GM19238 (cell line): Measurements from ENCODE around the gene PSMC5.
A peak's percentile ranks its signal among the peaks of the same experiment; 100 is the strongest.

Experiments used
- DNase-seq: peaks from one replicate; pipeline ENCODE4 v3.0.0; 2011; ENCODE audit warnings: low spot score; ENCODE audit not compliant: insufficient read length

PSMC5 gene

GRCh38 chr17:63820963-63821561, 6.2 kb upstream of the PSMC5 start:
- no peak for DNase-seq

DNA sequence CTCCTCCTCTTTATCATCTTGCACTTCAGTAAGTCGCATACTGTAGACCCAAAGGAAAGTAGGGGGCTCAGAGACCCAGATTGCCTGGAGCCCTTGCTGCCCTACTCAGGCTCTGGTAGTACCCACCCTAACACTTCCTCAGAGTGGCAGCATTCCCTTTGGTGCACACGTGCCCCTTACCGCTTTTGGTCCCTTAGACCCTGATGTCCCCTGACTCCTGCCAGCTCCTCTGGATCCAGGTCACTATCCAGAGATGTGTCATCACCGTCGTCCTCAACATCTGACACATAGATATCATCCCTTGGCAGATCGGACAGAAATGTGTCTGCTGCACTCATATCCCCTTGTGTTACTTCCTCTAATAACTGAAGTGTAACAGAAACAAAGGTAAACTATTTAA, 5.4 kb upstream of the PSMC5 start:
- DNase-seq: no peak

DNA sequence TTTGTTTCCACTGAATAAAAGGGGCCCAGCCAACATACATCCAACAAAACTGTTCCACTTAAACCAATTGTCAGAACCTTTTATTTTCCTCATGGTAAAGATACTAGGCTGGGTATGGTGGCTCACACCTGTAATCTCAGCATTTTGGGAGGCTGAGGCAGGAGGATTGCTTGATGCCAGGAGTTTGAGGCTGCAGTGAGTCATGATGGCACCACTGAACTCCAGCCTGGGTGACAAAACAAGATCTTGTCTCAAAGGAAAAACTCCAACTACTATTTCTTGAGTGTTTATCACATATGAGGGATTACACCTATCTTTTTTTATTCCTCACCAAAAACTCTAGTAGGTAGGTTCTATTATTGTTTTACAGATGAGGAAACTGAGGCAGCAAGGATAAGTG, 4.7 kb upstream of the PSMC5 start:
- no peak for DNase-seq

GRCh38 chr17:63823659-63824331, 3.4 kb upstream of the PSMC5 start:
- no peak for DNase-seq

GRCh38 chr17:63824362-63824761, 2.9 kb upstream of the PSMC5 start:
- no peak for DNase-seq

DNA sequence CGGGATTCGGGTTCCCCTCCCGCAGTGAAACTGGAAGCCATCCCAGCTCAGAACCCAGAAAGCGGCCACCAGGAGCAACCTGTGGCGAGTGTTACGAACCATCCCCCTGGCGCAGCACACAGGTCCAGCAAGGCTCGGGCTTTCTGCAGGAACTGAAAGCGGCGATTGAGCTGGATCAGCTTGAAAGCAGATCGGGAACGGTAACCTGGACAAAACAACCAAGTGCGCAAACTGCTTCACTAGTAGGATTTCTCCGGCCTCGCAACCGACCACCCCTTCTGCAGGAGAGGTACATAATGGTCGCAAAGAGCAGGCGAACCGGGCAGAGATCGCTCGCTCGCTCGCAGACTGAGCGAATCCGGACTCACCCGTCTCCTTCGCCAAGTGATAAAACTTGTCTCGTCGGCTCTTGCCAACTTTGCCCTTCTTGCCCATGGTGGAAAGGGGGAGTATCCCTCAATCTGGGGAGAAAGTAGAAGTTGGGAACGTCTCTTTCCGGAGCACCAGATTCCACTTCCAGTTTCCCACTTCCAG, 696 bp upstream of the PSMC5 start:
- no peak for DNase-seq

DNA sequence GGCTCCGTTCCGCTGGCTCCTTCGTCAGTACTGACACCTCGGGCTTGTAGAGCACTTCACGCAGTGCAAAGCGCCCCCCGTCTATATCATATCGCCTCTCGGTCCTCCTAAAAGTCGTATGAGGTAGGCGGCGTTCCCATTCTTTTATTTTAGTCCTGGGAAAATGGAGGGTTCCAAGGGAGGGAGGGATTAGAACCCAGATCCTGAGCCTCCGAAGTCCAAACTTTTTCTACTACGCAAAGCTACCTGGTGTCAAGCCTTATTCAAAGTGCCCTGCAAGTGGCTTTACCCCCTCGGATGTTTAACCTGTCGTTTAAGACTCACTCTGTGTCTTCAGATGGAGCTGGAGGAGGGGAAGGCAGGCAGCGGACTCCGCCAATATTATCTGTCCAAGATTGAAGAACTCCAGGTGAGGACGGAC, 580 bp downstream of the PSMC5 start:
- DNase-seq: no peak

DNA sequence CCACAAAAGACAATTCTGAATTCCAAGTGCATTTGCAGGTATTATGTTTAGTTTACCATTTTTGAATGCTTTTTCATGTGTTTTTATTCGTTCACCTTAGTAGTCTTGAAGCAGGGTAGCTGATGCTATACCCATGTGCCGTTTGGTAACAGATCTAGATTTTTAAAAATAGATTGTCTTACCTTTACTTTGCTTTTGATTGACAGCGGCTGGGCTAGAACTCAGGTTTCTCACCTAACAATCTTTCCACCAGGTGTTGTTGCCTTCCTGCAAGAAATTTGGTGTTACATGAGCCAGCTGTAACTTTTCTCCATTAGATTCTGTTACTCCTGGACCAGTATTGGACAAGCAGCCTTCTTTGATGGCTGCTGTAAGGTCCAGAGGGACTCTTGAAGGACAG, 1.7 kb downstream of the PSMC5 start:
- no peak for DNase-seq

GRCh38 chr17:63830278-63830677, 3.0 kb downstream of the PSMC5 start:
- no peak for DNase-seq

DNA sequence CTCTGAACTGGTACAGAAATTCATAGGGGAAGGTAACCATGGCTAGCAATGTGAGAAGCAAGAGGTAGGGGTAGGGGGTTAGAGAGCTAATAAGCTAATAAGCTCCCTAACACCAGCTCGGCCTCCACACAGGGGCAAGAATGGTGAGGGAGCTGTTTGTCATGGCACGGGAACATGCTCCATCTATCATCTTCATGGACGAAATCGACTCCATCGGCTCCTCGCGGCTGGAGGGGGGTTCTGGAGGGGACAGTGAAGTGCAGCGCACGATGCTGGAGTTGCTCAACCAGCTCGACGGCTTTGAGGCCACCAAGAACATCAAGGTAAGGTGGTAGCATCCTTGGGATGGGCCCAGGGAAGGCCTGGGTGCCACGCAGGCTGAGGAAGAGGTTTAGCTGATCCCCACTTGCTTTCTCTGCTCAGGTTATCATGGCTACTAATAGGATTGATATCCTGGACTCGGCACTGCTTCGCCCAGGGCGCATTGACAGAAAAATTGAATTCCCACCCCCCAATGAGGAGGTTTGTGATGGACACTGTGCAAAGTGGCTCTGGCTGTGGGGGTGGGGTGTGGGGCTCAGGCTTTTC, 3.8 kb downstream of the PSMC5 start:
- no peak for DNase-seq

DNA sequence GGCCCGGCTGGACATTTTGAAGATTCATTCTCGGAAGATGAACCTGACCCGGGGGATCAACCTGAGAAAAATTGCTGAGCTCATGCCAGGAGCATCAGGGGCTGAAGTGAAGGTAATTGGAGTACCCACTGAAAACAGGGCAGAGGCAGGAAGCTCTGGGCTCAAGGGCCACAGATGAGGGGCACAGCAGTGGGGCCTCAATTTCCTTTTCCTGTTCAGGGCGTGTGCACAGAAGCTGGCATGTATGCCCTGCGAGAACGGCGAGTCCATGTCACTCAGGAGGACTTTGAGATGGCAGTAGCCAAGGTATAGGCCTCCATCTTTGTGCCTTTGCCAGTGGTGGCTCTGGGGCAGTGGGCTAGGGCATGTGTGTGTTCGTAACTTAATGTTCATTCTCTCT, 4.3 kb downstream of the PSMC5 start:
- DNase-seq: no peak

DNA sequence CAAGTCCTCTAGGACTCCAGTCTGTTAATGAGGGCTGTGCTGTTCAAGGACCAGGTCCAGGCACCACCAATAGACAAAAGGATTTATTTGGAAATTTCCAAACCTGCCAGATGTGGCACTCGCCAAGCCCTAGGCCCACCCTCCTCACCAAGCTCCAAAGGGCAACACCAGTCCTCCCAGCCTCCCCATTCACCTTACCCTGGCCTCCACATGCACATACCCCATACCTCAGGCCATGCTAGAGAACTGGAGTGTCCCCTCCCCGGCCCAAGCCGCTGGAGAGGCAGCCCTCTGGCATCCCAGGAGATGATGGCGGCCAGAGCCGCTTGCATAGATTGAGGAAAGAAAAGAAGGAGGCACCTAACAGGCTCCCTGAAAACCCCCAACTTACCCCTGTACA, 4.8 kb downstream of the PSMC5 start:
- DNase-seq: no peak

GRCh38 chr17:63832455-63832854, 5.2 kb downstream of the PSMC5 start:
- DNase-seq: no peak

DNA sequence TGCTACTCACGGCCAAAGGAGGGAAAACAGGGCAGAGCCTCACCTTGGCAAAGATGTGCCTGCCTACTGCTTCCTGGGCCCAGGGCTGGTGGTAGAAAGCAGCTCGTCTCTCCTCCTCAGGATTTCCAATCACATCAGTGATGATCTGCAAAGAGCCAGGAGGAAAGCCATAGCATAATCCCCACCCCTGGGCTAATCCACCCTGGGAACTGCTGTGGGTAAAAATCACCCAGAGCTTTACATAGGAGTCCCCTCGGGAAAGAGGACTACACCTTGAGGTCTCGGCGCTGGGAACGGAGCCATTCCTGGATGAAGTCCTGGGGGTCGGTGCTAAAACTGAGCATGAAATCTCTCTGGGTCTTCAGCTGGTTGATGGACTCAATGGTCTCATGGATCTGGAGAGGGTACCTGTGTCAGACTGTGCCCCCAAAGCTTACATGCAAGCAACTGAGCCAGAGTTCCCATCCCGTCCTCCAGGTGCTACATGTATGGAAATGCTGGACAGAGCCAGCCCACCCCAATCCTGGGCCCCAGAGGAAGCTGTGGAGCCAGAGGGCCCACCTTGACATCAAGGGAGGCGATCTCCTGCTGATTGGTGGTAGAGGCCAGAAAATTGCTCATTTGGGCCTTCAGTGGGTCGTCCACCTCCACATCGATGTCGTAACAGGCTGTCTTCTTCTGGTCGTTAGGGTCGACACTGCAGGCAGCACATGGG, 6.0 kb downstream of the PSMC5 start:
- DNase-seq: no peak

- no peak for DNase-seq
Observed at GRCh38 chr17:63833741-63834373, 6.6 kb downstream of the PSMC5 start.

GRCh38 chr17:63834431-63835166, 7.4 kb downstream of the PSMC5 start:
- peak; percentile 55 for DNase-seq

GRCh38 chr17:63835167-63835720, 8.0 kb downstream of the PSMC5 start:
- DNase-seq: no peak

- DNase-seq: no peak
Observed at GRCh38 chr17:63836811-63837210, 9.6 kb downstream of the PSMC5 start.

- no peak for DNase-seq
Observed at GRCh38 chr17:63837480-63837879, 10.2 kb downstream of the PSMC5 start.

GRCh38 chr17:63837962-63838600, 10.8 kb downstream of the PSMC5 start:
- no peak for DNase-seq
